Breast epithelium (tissue), 3 donors: ENCODE results near the gene BCAS1.

Experiments
- CTCF ChIP-seq, 3 donors: fragments of 450-650 bp; IDR thresholded peaks; one replicate each; pipeline ENCODE4 v1.5.1; 2016 to 2017; ENCODE audit warnings: antibody characterized with exemption in 3 of 3, mild to moderate bottlenecking in 3 of 3, moderate library complexity in 3 of 3
- POLR2A ChIP-seq: fragments of 450-650 bp; IDR thresholded peaks from one replicate; pipeline ENCODE4 v1.6.1; 2016; ENCODE audit warnings: antibody characterized with exemption, mild to moderate bottlenecking, moderate library complexity

DNA sequence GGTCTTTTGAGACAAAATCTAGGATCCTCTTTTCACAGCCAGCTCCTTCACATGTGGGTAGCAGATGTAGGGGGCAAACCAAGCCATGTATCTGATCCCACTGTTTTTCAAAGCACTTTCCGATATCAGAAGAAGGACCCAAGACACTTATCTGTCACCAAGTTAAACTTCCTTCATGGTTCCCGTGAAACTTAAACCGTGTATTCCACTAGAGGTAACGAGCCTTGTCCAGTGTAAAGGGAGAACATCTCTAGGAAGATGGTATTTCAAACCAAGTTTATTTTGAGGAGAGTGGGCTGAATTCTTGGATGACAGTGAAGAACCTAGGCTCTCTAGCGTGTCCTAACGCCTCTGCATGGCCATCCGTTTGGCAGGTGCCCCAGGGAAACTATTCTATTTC lies 76.3 kb downstream of the BCAS1 start:
- TF ChIP-seq CTCF (IDR thresholded peaks at IDR 0.05) (no peak), POLR2A (no peak)
